DMS114 treated with DMSO at 0.1 percent for 48 hours (cell line): ENCODE measurements around the gene AP3D1.
"Not testable (repeated sequence)": the region's sequence is repeated elsewhere in the genome, so short reads cannot be mapped to it uniquely, and the experiment has no call there.

ENCODE experiments used
- DNase-seq: peaks from one replicate; lab custom pipeline; 2025; ENCODE audit not compliant: unreplicated experiment; lab: John Stamatoyannopoulos, UW

The AP3D1 gene

DNA sequence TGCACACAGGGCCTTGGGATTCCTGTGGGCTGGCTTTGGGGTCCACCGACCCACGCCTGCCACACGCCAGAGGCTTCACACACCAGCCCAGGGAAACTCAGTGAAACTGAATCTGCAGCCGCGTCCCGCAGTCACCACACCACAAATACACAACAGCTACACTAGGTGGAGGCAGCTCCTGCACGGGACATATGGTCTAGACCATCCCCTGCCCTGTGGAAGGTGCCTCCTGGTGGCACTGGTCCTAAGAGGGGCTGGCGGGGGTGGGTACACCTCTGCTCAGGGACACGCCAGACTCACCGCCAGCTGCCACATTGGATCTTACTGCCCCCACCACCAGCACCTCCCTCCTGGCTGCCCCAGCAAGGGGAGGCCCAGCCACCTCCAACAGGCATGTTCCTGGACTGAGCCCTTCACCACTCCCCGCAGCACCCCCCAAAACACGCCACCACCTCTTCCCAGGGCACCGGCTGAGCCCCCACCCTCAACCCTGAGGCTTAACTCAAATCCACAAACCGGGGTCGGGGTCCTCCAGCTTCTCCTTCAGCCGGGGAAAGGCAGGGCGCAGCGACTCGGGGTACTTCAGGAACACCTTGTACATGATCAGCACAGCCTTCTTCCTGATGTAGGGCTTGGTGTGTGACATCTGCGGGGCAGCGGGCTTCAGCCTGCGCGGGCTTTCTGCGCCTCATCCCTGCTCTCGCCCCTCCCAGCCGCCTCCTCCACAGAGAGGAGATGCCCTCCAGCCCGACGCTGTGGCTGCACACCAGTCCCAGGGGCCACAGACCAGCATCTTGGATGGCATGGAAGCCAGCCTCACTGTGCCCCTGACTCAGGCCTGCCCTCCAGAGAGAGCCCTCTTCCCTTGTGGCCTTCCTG is 21.2 kb downstream of the AP3D1 start:
- DNase-seq, result no peak

DNA sequence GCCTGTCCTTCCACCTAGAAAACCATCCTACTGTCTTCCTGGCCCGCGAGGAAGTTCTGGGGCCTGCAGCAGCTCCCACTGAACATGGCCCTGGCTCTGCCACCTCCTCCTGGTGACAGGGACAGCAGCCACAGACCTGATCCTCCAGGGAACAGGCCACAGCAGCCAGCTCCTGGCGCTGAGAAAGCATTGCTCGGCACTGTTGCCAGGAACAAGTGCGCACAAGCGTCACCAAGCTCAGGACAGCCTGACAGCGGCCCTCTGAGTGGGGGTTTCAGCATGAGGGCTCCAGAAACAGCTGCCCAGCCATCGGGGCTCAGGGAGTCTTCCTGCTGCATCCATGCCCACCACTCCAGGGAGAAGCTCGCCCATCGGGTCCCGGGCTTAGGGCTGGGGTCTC is 21.9 kb downstream of the AP3D1 start:
- DNase-seq, result no peak

DNA sequence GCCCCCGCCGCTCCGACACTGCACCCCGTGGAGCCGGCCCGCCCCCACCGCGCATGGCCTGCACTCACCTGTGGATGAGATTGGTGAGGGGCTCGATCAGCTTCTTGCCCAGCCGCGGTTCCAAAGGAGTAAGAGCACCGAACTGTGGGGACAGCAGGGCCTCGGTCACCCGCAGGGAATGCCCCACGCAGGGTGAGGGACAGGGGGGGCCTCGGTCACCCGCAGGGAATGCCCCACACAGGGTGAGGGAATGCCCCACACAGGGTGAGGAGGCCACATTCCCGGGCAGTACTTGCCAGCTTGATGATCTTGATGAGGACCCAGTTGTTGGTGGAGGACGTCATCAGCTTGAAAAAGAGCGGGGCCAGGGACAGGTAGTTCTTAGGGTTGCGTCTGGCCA is 22.3 kb downstream of the AP3D1 start:
- DNase-seq, result no peak

DNA sequence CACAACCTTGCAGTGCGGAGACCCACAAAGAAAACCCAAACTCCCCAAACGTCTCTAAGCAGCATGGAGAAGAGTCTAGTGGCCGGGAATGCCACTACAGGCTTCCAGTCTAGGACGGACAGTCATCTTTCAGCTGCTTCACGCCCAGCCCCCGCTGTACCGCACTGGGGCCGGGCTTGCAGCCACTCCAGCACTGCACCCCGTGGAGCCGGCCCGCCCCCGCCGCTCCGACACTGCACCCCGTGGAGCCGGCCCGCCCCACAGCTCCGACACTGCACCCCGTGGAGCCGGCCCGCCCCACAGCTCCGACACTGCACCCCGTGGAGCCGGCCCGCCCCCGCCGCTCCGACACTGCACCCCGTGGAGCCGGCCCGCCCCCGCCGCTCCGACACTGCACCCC is 23.1 kb downstream of the AP3D1 start:
- not testable (repeated sequence) for DNase-seq

DNA sequence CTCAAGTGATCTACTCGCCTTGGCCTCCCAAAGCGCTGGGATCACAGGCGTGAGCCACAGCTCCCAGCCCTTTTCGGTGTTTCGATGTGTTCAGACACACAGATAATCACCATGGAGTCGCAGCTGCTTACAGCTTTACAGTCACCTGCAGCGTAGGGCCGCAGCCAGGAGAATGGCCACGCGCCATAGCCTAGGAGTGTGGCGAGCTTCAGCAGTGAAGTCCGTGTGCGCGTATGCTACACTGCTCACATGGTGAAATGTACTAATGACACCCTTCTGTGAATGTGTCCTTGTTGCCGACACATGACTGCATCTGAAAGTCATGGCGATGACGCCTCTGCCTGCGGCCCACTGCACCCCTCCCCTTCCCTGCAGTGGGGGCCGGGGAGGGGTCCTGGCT is 23.6 kb downstream of the AP3D1 start:
- no peak for DNase-seq

DNA sequence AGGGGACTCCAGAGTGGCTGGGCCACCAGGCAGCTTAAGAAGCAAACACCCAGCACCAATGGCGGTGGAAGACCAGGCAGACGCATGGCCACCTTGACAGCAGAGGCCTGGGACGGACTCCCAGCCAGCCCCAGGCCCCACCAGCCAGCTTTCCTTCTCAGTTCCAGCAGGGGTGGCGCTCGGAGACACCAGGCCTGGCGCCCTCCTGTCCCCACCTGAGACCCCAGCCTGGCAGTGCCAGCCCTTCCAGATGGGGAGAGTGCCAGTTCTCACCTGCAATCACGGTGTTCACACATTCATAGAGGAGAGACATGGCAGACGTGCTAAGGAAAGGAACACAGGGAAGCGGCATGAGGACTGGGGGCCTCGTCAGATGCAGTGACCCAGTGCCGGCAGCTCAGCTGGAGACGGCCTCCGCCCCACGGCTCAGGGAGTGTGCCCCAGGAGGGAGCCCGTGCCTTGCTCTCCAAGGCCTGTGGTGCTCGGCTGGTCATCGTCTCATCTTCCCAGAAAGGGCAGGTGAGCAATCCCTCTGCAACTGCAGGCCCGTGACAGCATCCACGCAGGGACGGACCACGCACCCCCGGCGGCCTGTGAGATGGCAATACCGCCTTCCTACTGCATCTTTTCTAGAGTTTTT is 24.4 kb downstream of the AP3D1 start:
- no peak for DNase-seq

DNA sequence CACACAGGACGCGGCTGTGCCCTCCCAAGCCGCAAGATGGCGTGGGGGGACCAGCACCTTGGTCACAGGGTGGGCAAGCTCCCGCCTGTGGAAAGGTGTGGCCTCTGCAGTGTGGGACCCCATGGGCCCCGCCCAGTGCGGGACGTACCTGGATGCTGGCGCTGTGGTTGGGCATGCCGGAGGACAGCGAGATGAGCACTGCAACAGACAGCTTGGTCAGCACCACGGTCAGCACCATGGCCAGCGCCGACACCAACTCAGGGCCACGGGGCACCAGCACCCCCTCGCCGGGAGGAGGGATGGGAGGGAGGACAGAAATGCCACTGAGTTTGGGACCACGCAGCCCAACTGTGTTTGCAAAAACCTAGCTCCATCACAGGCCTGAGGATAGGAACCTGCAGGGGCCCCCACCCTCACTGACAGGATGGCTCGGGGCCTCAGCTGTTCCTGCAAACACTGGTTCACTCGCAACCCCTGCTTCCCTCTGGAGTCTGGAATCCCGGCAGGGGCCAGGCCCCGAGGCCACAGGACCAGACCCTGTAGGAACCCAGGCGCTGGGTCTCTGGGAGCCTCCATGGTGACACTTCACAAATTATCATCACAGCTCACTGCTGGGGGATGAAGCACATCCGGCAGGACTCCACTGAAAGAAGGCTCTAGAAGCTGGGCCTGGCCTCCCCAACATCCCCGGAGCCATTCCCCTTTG is 27.5 kb downstream of the AP3D1 start:
- no peak for DNase-seq

DNA sequence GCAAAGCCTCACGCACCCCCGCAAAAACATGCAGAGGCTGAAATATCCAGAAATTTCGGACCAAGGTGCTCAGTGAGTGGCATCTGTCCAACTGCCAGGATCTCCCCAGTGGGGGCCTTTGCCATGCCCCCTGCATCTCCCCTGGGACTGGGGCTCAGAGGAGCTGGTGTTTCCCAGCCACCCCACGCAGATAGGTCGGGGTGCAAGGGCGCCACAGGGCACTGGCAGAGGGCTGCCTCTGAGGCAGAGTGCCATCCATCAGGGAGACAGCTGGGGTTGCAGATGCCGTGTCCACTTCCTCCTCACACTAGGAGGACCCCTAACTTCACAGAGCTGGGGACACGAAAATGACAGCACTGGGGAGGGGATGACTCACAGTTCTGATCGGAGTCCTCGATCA is 28.4 kb downstream of the AP3D1 start:
- no peak for DNase-seq

DNA sequence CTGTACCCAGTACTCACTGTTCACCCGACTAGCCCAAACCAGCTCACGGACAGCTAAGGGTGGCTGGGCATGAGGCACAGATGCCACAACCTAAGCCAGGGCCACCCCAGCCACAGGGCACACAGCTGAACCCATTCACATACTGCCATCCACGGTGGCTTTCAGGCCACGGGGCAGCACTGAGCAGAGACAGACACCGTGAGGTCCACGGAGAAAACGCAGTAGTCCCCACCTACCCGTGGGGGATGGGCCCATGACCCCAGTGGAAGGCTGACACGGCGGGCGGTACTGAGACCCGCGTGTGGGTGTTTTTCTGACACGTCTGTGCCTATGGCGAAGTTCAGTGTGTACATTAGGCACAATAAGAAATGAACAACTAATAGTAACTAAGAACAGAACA is 29.1 kb downstream of the AP3D1 start:
- DNase-seq, result no peak

DNA sequence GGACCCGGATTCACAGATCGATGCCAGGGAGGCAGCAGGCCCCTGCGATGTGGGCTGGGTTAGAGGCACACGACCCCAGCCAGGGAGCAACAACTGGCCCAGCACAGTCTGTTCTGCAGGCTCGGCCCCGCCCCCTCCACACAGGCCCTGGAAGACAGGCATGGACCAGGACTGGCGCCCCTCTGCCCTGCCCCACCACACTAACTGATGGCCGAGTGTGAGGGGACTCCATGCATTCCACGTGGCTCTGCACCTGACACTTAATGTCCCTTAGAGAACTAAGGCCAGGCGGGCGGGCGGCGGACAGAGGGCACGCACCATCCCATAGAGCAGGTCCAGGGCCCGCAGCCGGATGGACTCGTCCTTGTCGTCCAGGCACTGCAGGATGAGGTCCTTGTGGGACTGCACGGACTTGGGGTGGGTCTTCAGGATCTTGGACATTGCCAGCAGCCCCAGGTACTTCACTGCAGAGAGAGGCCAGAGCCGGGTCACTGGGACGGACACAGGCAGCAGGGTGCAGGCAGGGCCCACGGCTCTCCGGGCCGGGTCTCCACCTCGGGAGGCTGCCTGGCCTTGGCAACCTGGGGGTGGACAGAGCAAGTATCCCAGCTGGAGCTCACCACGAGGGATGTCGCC is 29.8 kb downstream of the AP3D1 start:
- DNase-seq, result no peak

DNA sequence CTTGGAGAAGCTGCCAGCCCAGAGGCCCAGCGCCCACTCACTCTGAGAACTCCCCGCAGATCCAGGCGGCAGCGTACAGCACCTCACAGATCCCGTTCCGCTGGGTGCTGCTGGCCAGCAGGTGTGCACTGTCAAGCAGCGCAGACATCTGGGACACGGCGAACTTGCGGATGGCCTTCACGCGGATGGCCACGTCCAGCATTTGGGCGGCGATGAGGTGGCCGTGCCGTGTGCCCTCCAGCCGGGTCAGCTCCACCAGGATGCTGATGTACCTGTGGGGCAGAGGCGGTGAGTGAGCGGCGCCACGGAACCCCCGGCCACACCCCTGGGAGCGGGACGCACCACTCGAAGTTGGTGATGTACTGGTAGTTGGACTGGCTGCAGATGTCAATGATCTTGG is 30.5 kb downstream of the AP3D1 start:
- DNase-seq, result no peak

DNA sequence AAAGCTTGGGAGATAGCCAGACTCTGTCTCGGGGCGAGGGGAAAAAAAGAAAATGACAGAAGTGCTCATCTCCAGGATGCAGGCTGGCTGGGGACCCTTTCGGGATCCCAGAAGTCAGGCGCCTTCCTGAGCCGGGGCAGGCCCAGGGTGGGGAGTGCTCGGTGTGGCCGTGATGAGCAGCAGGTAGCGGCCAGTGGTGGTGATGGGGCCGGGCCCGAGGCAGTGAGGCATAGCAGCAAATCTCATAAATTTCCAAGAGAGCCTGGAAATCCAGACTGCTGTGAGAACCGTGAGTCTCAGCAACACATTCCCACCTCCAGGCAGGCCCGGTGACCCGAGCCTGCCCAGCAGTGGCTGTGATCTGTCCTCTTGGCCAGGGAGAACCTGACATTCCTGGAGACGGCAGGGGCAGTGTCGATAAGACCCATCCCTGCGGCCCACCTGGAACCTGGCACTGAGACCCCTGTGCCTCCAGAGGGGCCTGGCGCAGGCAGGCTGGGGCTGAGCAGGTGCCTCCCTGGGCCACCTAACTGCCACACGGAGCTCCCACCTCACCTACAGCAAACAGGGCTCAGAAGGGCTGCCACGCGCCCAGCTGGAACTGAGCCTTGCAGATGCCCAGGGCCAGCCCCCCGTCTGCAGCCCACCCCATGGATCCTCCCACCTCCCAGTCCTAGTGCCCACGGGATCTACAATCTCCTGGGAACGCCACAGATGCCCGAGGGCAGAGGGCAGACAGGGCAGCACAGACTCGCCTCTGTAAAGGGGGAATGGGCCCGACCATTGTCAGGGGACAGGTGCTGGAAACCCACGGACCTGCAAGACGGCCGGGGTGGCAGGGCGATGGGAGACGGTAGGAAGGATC is 31.2 kb downstream of the AP3D1 start:
- no peak for DNase-seq

DNA sequence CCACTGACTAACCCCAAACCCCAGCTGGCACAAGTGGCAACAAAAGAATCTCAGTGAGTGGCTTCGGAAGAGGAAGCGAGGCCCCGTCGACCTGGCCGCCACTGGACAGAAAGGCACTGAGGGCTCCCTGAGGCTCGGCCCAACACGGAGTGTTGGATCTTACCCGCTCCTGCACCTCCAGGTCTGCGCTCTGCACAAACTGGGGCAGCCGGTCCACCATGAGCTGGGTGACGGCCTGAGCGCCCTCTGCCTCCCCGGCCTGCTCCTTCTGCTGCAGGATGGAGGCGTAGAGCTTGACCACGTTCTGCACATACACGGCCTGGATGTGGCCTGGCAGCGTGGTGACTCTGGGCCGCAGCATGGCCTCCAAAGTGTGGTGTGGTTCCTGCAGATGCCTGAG is 32.9 kb downstream of the AP3D1 start:
- no peak for DNase-seq

DNA sequence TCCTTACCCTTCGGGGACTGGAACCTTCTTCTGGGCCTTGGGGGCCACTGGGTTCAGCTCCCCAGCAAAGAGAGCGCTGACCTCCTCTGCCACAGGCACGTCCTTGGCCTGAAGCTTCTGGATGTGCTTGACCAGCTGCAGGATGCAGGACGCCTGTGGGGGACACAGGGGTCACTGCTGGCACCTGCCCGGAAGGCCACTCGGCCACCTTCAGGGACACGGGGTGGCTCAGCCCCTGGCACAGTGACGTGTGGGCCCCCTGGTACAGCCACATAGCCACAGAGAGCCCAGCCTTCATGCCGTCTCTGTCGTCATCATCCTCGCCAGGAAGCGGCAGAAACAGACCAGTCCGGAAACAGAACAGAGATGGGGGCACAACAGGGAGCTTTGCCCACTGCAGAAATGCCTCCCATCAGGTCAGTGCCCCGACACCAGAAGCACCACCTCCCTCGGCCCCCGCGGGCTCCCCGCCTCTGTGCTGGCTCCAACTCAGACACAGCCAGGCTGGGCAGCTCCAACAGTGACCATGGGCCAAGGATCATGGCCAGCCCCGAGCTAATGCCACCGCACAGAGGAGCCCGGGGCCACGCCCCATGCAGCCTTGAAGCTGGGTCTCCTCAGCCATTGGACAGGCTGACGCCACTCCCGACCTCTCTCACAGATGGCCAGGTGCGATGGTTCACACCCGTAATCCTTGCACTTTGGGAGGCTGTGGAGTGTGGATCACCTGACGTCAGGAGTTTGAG is 34.0 kb downstream of the AP3D1 start:
- no peak for DNase-seq

DNA sequence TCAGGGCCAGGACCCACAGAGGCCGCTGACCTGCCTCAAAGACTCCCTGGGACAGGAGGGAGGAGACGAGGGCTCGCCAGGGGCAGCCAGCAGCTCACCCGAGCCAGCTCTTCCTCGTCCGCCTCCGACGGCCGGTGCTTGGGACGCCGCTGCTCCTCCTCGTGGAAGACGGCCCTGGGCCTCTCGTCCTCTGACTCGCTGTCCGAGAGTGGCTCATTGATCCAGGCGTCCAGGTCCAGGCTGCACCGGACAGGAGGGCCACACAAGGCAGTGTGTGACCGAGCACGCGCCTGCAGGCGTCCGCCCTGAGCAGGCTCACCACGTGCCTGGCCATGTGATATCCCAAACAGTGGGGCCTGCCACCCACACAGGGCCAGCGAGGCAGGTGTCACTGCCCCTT is 34.9 kb downstream of the AP3D1 start:
- no peak for DNase-seq

DNA sequence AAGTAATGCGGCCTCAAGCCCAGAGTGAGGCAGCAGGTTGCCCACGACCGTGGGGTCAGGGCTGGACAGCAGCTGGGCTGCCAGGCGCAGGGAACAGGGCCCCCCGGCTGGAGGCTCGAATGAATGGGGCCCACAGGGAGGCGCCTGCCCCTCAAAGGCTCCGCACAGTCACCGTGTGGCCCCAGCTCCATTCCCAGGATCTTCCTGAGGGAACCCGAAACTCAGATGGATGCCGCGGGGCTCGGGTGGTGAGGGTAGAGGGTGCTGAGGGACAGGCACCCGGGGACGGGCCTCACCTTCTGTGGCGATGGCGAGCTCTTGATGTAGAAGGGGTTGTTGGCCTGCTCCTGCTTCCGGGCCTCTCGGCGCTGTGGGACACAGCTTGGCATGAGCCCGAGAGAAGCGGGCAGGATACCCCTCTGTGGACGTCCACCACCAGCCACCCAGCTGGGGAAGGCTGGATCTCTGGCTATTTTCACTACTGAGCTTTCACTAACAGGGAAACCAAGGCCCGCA is 35.4 kb downstream of the AP3D1 start:
- DNase-seq, result no peak

DNA sequence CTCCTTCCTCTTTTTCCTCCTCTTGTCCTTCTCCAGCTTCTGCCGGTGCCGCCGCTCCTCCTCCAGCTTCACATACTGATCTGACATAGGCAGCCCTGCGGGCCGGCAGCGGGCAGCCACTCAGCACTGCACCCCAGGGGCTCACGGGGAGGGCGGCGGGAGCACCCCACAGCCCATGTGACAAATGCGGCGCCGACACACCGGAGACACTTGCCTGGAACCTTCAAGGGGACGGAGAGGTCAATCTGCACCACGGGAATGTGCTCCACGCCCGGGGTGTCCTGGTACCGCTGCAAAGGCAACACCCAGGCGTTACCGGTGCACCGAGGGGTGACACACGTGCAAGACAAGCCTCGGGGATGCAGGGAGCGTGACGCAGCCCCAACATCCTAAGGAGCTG is 36.0 kb downstream of the AP3D1 start:
- DNase-seq, result no peak

DNA sequence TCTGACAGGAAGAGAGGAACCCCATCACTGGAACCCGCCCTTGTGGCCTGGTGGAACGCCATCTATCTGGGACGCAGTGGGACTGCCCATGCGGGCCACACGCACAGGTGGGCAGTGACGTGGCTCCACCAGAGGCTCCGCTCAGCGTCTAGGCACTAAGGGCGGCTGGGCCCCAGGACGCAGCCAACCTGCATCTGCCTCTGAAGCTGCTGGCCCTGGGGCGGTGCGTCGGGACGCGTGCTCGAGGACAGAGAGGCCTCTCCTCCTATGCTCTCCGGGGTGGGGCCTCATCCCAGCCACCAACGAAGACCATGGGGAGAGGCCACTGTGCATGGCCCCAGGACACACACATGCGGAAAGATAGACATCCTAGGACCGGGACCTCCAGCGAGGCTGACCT is 36.5 kb downstream of the AP3D1 start:
- no peak for DNase-seq

DNA sequence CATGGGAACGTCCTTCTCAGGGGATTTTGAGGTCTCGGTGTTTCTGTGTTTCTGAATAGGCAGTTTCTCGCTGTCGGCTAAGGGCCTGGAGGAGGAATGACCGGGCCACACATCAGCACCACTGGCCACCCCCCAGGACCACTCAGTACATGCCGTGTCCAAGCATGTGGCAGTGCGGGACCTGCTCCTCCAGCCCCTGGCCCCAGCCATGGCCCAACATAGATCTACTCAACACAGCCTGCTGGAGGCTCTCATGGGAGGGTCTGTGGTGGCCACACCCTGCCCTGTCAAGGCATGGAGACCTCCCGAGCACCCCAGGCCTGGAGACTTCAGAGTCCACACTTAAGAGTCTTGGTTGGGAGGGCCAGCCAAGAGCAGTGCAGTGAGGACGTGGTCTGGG is 37.1 kb downstream of the AP3D1 start:
- no peak for DNase-seq
